ENCODE results near the gene TEX261.

The TEX261 gene

GRCh38 chr2:70956141-70956540 lies 38.5 kb downstream of the TEX261 start:
- peaks cover 11% of the 10 kb centered on the region for H3K27me3 ChIP-seq (replicated peaks)
- H3K36me3 ChIP-seq (replicated peaks), result no peaks in the 10 kb centered on the region
- in situ Hi-C loops (cut with HindIII; ENCODE audit: low pct_ligation_motif_present, low sequenced_read_pairs), result no loop called here
- H3K4me3 ChIP-seq (ENCODE audit: low read depth, low read length), result no peak overlapping the region
- TF ChIP-seq CTCF (IDR thresholded peaks at IDR 0.05; ENCODE audit: low read depth, low read length, missing control alignments), result no peak
- H3K27ac ChIP-seq, result no peak overlapping the region
- no peak for DNase-seq

GRCh38 chr2:70954886-70955285 lies 39.8 kb downstream of the TEX261 start:
- Histone ChIP-seq H3K4me3 (ENCODE audit: low read depth, low read length) (no peak overlapping the region), H3K36me3 (replicated peaks) (no peaks in the 10 kb centered on the region), H3K27me3 (replicated peaks) (peaks cover 11% of the 10 kb centered on the region), H3K27ac (no peak overlapping the region)
- in situ Hi-C loops (cut with HindIII; ENCODE audit: low pct_ligation_motif_present, low sequenced_read_pairs), result no loop called here
- no peak for DNase-seq
- TF ChIP-seq CTCF (IDR thresholded peaks at IDR 0.05; ENCODE audit: low read depth, low read length, missing control alignments), result no peak

GRCh38 chr2:70949086-70949485 lies 45.6 kb downstream of the TEX261 start:
- in situ Hi-C loops (cut with HindIII; ENCODE audit: low pct_ligation_motif_present, low sequenced_read_pairs), result no loop called here
- no peaks in the 10 kb centered on the region for H3K36me3 ChIP-seq (replicated peaks)
- peaks cover 7% of the 10 kb centered on the region for H3K27me3 ChIP-seq (replicated peaks)
- DNase-seq, result no peak
- TF ChIP-seq CTCF (IDR thresholded peaks at IDR 0.05; ENCODE audit: low read depth, low read length, missing control alignments), result no peak
- H3K4me3 ChIP-seq (ENCODE audit: low read depth, low read length), result no peak overlapping the region
- no peak overlapping the region for H3K27ac ChIP-seq

- H3K27ac ChIP-seq, result no peak overlapping the region
- H3K4me3 ChIP-seq (ENCODE audit: low read depth, low read length), result peak overlapping the region; percentile 40
- DNase-seq, result peak; percentile 66
- in situ Hi-C loops (cut with HindIII; ENCODE audit: low pct_ligation_motif_present, low sequenced_read_pairs), result no loop called here
- no peaks in the 10 kb centered on the region for H3K36me3 ChIP-seq (replicated peaks)
- peak; percentile 93 for TF ChIP-seq CTCF (IDR thresholded peaks at IDR 0.05; ENCODE audit: low read depth, low read length, missing control alignments)
- peaks cover 5% of the 10 kb centered on the region for H3K27me3 ChIP-seq (replicated peaks)
Observed at GRCh38 chr2:70948337-70949003, 46.2 kb downstream of the TEX261 start.

GRCh38 chr2:70947556-70948184 lies 47.0 kb downstream of the TEX261 start:
- in situ Hi-C loops (cut with HindIII; ENCODE audit: low pct_ligation_motif_present, low sequenced_read_pairs), result no loop called here
- peak; percentile 68 for DNase-seq
- no peaks in the 10 kb centered on the region for H3K36me3 ChIP-seq (replicated peaks)
- peaks cover under 1% of the 10 kb centered on the region for H3K27me3 ChIP-seq (replicated peaks)
- H3K4me3 ChIP-seq (ENCODE audit: low read depth, low read length), result no peak overlapping the region
- no peak overlapping the region for H3K27ac ChIP-seq
- no peak for TF ChIP-seq CTCF (IDR thresholded peaks at IDR 0.05; ENCODE audit: low read depth, low read length, missing control alignments)

Data from brain microvascular endothelial cell (primary cell).